Fibroblast of lung (primary cell): ENCODE measurements around the gene NEAT1.

Experiments used
- EZH2 ChIP-seq: IDR thresholded peaks from 2 replicates; pipeline ENCODE4 v1.5.1; 2012; ENCODE audit warnings: low read length, control low read depth, mild to moderate bottlenecking; ENCODE audit errors: missing control alignments
- TF ChIP-seq, protein P1 (sequence below), 2 donors: IDR thresholded peaks in 1 of 2; conservative IDR thresholded peaks in 1 of 2; 1 replicate in 1 of 2; 2 replicates in 1 of 2; pipeline ENCODE4 v1.5.1; 2011 to 2012; ENCODE audit warnings: low read length in 2 of 2, control low read depth in 1 of 2, inconsistent platforms in 1 of 2, low read depth in 1 of 2, mild to moderate bottlenecking in 1 of 2

DNA sequence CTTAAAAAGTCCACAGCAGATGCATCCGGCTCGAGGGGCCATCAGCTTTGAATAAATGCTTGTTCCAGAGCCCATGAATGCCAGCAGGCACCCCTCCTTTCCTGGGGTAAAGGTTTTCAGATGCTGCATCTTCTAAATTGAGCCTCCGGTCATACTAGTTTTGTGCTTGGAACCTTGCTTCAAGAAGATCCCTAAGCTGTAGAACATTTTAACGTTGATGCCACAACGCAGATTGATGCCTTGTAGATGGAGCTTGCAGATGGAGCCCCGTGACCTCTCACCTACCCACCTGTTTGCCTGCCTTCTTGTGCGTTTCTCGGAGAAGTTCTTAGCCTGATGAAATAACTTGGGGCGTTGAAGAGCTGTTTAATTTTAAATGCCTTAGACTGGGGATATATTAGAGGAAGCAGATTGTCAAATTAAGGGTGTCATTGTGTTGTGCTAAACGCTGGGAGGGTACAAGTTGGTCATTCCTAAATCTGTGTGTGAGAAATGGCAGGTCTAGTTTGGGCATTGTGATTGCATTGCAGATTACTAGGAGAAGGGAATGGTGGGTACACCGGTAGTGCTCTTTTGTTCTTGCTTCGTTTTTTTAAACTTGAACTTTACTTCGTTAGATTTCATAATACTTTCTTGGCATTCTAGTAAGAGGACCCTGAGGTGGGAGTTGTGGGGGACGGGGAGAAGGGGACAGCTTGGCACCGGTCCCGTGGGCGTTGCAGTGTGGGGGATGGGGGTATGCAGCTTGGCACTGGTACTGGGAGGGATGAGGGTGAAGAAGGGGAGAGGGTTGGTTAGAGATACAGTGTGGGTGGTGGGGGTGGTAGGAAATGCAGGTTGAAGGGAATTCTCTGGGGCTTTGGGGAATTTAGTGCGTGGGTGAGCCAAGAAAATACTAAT lies 1.9 kb downstream of the NEAT1 start:
- no peak for TF ChIP-seq EZH2
- TF ChIP-seq, protein P1, sequence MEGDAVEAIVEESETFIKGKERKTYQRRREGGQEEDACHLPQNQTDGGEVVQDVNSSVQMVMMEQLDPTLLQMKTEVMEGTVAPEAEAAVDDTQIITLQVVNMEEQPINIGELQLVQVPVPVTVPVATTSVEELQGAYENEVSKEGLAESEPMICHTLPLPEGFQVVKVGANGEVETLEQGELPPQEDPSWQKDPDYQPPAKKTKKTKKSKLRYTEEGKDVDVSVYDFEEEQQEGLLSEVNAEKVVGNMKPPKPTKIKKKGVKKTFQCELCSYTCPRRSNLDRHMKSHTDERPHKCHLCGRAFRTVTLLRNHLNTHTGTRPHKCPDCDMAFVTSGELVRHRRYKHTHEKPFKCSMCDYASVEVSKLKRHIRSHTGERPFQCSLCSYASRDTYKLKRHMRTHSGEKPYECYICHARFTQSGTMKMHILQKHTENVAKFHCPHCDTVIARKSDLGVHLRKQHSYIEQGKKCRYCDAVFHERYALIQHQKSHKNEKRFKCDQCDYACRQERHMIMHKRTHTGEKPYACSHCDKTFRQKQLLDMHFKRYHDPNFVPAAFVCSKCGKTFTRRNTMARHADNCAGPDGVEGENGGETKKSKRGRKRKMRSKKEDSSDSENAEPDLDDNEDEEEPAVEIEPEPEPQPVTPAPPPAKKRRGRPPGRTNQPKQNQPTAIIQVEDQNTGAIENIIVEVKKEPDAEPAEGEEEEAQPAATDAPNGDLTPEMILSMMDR (conservative IDR thresholded peaks at IDR 0.05 in 1 of 2, IDR thresholded peaks at IDR 0.05 in 1 of 2; ENCODE audit: low read depth in 1 of 2, low read length in 2 of 2), result no peak
